MM.1S (cell line): Measurements from ENCODE around the gene GALNT8.

Experiments
- DNase-seq: peaks from one replicate; pipeline ENCODE4 v3.0.0-alpha.2; 2015
- H2AFZ ChIP-seq: fragments of 300-600 bp; sonication (generic); 2 replicates; pipeline ENCODE4 v1.6.0; 2016; ENCODE audit warnings: antibody characterized with exemption, low read length
- H3F3A ChIP-seq: fragments of 300-600 bp; sonication (generic); 2 replicates; pipeline ENCODE4 v1.6.1; 2016; ENCODE audit warnings: mild to moderate bottlenecking, antibody characterized with exemption, low read length, moderate library complexity, mixed read lengths; ENCODE audit not compliant: insufficient read depth
- H3K27ac ChIP-seq: fragments of 300-600 bp; sonication (generic); 2 replicates; pipeline ENCODE4 v1.5.1; 2016; ENCODE audit warnings: mild to moderate bottlenecking, low read length
- H3K27me3 ChIP-seq: fragments of 300-600 bp; sonication (generic); replicated peaks from 2 replicates; pipeline ENCODE4 v1.6.0; 2016; ENCODE audit warnings: low read length; ENCODE audit not compliant: insufficient read depth
- H3K36me3 ChIP-seq: fragments of 300-600 bp; sonication (generic); replicated peaks from 2 replicates; pipeline ENCODE4 v1.6.1; 2016; ENCODE audit warnings: mild to moderate bottlenecking, low read length, mixed read lengths; ENCODE audit not compliant: insufficient read depth
- H3K4me1 ChIP-seq: fragments of 300-600 bp; sonication (generic); 2 replicates; pipeline ENCODE4 v1.6.1; 2016; ENCODE audit warnings: low read length, mixed read lengths
- H3K4me2 ChIP-seq: fragments of 300-600 bp; sonication (generic); 2 replicates; pipeline ENCODE4 v1.6.0; 2016; ENCODE audit warnings: low read depth, low read length
- H3K4me3 ChIP-seq: fragments of 300-600 bp; sonication (generic); 2 replicates; pipeline ENCODE4 v1.5.1; 2016; ENCODE audit warnings: low read length, mixed read lengths
- H3K79me2 ChIP-seq: fragments of 300-600 bp; sonication (generic); 2 replicates; pipeline ENCODE4 v1.6.1; 2016; ENCODE audit warnings: mixed run types, low read length, mixed read lengths
- H3K9ac ChIP-seq: fragments of 300-600 bp; sonication (generic); 2 replicates; pipeline ENCODE4 v1.6.1; 2016; ENCODE audit warnings: low read length, mixed read lengths
- H3K9me2 ChIP-seq: fragments of 300-600 bp; sonication (generic); replicated peaks from 2 replicates; pipeline ENCODE4 v1.6.1; 2016; ENCODE audit warnings: mild to moderate bottlenecking, low read length, mixed read lengths; ENCODE audit not compliant: insufficient read depth
- H3K9me3 ChIP-seq: fragments of 300-600 bp; sonication (generic); replicated peaks from 2 replicates; pipeline ENCODE4 v1.6.1; 2016; ENCODE audit warnings: mild to moderate bottlenecking, low read length, mixed read lengths; ENCODE audit not compliant: insufficient read depth
- H4K20me1 ChIP-seq: fragments of 300-600 bp; sonication (generic); 2 replicates; pipeline ENCODE4 v1.6.1; 2016; ENCODE audit warnings: mild to moderate bottlenecking, low read length, moderate library complexity, mixed read lengths; ENCODE audit not compliant: insufficient read depth
- EZH2 ChIP-seq: fragments of 300-600 bp; sonication (generic); optimal IDR thresholded peaks from 2 replicates; pipeline ENCODE3; 2017; ENCODE audit warnings: low read depth, mild to moderate bottlenecking, antibody characterized with exemption, low read length, mixed read lengths
- EZH2phosphoT487 ChIP-seq: fragments of 300-600 bp; sonication (generic); IDR thresholded peaks from 2 replicates; pipeline ENCODE4 v1.6.1; 2018; ENCODE audit warnings: antibody characterized with exemption, low read length
- TF ChIP-seq, protein P1 (sequence below): fragments of 300-600 bp; sonication (generic); IDR thresholded peaks from 2 replicates; pipeline ENCODE4 v1.5.1; 2016; ENCODE audit warnings: antibody characterized with exemption, low read length, mixed read lengths

The GALNT8 gene

GRCh38 chr12:4725057-4725456 lies 4.9 kb downstream of the GALNT8 start:
- Histone ChIP-seq H3K27ac (no peak overlapping the region), H3F3A (no peaks in the 10 kb centered on the region), H3K9me3 (no peaks in the 10 kb centered on the region), H3K4me2 (no peak overlapping the region), H3K79me2 (no peaks in the 10 kb centered on the region), H3K36me3 (no peaks in the 10 kb centered on the region), H3K9ac (no peak overlapping the region), H2AFZ (no peak overlapping the region), H4K20me1 (no peaks in the 10 kb centered on the region), H3K4me1 (no peaks in the 10 kb centered on the region), H3K4me3 (no peak overlapping the region), H3K27me3 (no peaks in the 10 kb centered on the region), H3K9me2 (no peaks in the 10 kb centered on the region)
- TF ChIP-seq, protein P1, sequence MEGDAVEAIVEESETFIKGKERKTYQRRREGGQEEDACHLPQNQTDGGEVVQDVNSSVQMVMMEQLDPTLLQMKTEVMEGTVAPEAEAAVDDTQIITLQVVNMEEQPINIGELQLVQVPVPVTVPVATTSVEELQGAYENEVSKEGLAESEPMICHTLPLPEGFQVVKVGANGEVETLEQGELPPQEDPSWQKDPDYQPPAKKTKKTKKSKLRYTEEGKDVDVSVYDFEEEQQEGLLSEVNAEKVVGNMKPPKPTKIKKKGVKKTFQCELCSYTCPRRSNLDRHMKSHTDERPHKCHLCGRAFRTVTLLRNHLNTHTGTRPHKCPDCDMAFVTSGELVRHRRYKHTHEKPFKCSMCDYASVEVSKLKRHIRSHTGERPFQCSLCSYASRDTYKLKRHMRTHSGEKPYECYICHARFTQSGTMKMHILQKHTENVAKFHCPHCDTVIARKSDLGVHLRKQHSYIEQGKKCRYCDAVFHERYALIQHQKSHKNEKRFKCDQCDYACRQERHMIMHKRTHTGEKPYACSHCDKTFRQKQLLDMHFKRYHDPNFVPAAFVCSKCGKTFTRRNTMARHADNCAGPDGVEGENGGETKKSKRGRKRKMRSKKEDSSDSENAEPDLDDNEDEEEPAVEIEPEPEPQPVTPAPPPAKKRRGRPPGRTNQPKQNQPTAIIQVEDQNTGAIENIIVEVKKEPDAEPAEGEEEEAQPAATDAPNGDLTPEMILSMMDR, result no peak
- TF ChIP-seq EZH2phosphoT487 (no peak), EZH2 (no peak)
- DNase-seq, result no peak

DNA sequence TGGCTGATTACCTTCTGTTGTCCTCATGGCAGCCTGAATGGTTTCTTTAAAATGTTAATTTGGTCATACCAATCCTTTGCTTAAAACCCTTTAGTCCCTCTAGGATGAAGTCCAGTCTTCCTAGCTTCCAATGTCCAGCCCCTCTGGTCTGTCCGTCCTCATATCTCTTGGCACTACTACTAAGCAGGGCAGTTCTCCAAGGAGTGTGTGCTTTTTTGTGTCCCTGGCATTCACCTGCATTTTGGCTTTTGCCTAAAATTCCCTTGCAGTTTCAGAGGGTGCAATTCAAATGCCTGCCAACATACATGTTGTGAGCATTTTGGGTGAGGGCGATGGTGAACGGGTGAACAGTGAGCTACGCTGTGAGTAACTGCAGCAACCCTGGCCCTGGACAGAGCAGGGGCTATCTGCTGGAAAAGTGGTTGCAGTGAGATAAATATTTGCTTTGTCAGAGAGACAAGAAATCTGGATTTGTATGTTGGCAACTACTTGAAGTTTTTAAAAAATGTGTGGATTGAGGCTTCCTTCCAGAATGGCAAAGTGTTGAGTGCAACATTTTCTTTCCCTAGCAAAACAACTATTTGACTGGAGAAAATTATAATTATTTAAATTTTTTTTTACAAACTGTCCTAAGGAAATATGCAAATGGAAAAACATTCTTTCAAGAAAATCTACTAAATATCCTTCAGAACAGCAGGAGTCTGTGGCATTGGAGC lies 14.6 kb downstream of the GALNT8 start:
- H3F3A ChIP-seq, result no peaks in the 10 kb centered on the region
- no peaks in the 10 kb centered on the region for H3K4me1 ChIP-seq
- H2AFZ ChIP-seq, result no peak overlapping the region
- TF ChIP-seq, protein P1, result no peak
- TF ChIP-seq EZH2 (no peak), EZH2phosphoT487 (no peak)
- H3K36me3 ChIP-seq, result no peaks in the 10 kb centered on the region
- no peaks in the 10 kb centered on the region for H4K20me1 ChIP-seq
- no peak overlapping the region for H3K9ac ChIP-seq
- H3K4me3 ChIP-seq, result no peak overlapping the region
- DNase-seq, result no peak
- H3K79me2 ChIP-seq, result no peaks in the 10 kb centered on the region
- no peaks in the 10 kb centered on the region for H3K9me2 ChIP-seq
- no peak overlapping the region for H3K4me2 ChIP-seq
- H3K27me3 ChIP-seq, result no peaks in the 10 kb centered on the region
- H3K9me3 ChIP-seq, result no peaks in the 10 kb centered on the region
- no peak overlapping the region for H3K27ac ChIP-seq

DNA sequence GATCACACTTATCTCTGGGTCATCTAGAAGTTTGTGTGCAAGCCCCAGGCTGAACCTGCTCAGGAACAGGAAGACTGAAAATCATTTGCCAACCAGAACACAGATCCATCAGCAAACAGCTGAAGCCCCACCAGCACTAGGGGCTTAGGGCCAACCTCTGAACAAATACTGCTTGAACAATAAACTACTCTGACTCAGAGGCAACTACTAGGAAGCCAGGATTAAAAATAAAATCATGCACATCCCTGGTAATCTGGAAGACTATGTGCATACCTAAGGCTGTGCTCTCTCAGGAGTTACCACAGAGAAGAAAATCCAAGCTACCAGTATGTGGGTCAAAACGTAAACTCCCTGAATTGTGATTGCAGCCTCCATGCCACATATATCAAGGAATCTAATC lies 15.9 kb downstream of the GALNT8 start:
- Histone ChIP-seq H2AFZ (no peak overlapping the region), H3K79me2 (no peaks in the 10 kb centered on the region), H3K36me3 (no peaks in the 10 kb centered on the region), H3K9me3 (no peaks in the 10 kb centered on the region), H3K9me2 (no peaks in the 10 kb centered on the region), H3K27me3 (no peaks in the 10 kb centered on the region), H3K27ac (no peak overlapping the region), H3F3A (no peaks in the 10 kb centered on the region), H3K9ac (no peak overlapping the region), H3K4me2 (no peak overlapping the region), H3K4me3 (no peak overlapping the region), H4K20me1 (no peaks in the 10 kb centered on the region), H3K4me1 (no peaks in the 10 kb centered on the region)
- DNase-seq, result no peak
- TF ChIP-seq EZH2 (no peak), EZH2phosphoT487 (no peak)
- TF ChIP-seq, protein P1, result no peak
